Measurements from ENCODE around the gene NOP10.

- TF ChIP-seq, protein P1, sequence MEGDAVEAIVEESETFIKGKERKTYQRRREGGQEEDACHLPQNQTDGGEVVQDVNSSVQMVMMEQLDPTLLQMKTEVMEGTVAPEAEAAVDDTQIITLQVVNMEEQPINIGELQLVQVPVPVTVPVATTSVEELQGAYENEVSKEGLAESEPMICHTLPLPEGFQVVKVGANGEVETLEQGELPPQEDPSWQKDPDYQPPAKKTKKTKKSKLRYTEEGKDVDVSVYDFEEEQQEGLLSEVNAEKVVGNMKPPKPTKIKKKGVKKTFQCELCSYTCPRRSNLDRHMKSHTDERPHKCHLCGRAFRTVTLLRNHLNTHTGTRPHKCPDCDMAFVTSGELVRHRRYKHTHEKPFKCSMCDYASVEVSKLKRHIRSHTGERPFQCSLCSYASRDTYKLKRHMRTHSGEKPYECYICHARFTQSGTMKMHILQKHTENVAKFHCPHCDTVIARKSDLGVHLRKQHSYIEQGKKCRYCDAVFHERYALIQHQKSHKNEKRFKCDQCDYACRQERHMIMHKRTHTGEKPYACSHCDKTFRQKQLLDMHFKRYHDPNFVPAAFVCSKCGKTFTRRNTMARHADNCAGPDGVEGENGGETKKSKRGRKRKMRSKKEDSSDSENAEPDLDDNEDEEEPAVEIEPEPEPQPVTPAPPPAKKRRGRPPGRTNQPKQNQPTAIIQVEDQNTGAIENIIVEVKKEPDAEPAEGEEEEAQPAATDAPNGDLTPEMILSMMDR (IDR thresholded peaks at IDR 0.05): no peak
- TF ChIP-seq POLR2AphosphoS5 (IDR thresholded peaks at IDR 0.05) (no peak), POLR2A (IDR thresholded peaks at IDR 0.05) (no peak), EP300 (IDR thresholded peaks at IDR 0.05) (no peak)
Observed at GRCh38 chr15:34329006-34329405, 13.9 kb downstream of the NOP10 start.

Data from upper lobe of left lung (tissue), 4 donors.